DOHH2 (cell line): ENCODE results near the gene PSME2.

Experiments
- H3F3A ChIP-seq: fragments of 200-600 bp; sonication (generic), shearing (Covaris generic); 2 replicates; pipeline ENCODE4 v1.6.0; 2016; ENCODE audit warnings: antibody characterized with exemption, mild to moderate bottlenecking; ENCODE audit not compliant: control insufficient read depth, insufficient read depth
- H3K27ac ChIP-seq: fragments of 200-600 bp; sonication (generic); 2 replicates; pipeline ENCODE4 v1.5.1; 2014; ENCODE audit warnings: low read depth, mild to moderate bottlenecking, low read length, moderate library complexity
- H3K27me3 ChIP-seq: fragments of 200-600 bp; sonication (generic); 2 replicates; pipeline ENCODE4 v1.6.1; 2014; ENCODE audit warnings: mild to moderate bottlenecking, low read length, mixed read lengths; ENCODE audit not compliant: control insufficient read depth
- H3K36me3 ChIP-seq: fragments of 200-600 bp; sonication (generic); 2 replicates; pipeline ENCODE4 v1.6.1; 2014; ENCODE audit warnings: mild to moderate bottlenecking, low read length, moderate library complexity, mixed read lengths; ENCODE audit not compliant: control insufficient read depth
- H3K4me1 ChIP-seq: fragments of 200-600 bp; sonication (generic); 2 replicates; pipeline ENCODE4 v1.6.1; 2014; ENCODE audit warnings: mild to moderate bottlenecking, low read length, mixed read lengths; ENCODE audit not compliant: control insufficient read depth
- H3K4me2 ChIP-seq: fragments of 200-600 bp; sonication (generic); 2 replicates; pipeline ENCODE4 v1.6.0; 2014; ENCODE audit warnings: mild to moderate bottlenecking, low read length, moderate library complexity
- H3K4me3 ChIP-seq: fragments of 200-600 bp; sonication (generic); 2 replicates; pipeline ENCODE4 v1.5.1; 2014; ENCODE audit warnings: mild to moderate bottlenecking, low read length, mixed read lengths
- H3K79me2 ChIP-seq: fragments of 200-600 bp; sonication (generic); 2 replicates; pipeline ENCODE4 v1.6.1; 2014; ENCODE audit warnings: mild to moderate bottlenecking, low read length, mixed read lengths; ENCODE audit not compliant: control insufficient read depth
- H3K9me2 ChIP-seq: fragments of 200-600 bp; sonication (generic); replicated peaks from 2 replicates; pipeline ENCODE4 v1.6.1; 2014; ENCODE audit warnings: mild to moderate bottlenecking, low read length, mixed read lengths; ENCODE audit not compliant: control insufficient read depth
- H3K9me3 ChIP-seq: fragments of 200-600 bp; sonication (generic); 2 replicates; pipeline ENCODE4 v1.6.1; 2014; ENCODE audit warnings: antibody characterized with exemption, low read length, mixed read lengths; ENCODE audit not compliant: control insufficient read depth, insufficient read depth
- H4K20me1 ChIP-seq: fragments of 200-600 bp; sonication (generic); 2 replicates; pipeline ENCODE4 v1.6.0; 2014; ENCODE audit warnings: low read depth, mild to moderate bottlenecking, antibody characterized with exemption, low read length, moderate library complexity; ENCODE audit not compliant: control insufficient read depth, insufficient read depth
- EZH2phosphoT487 ChIP-seq: fragments of 200-600 bp; sonication (generic); IDR thresholded peaks from 2 replicates; pipeline ENCODE4 v1.6.1; 2017; ENCODE audit warnings: borderline replicate concordance, mild to moderate bottlenecking, antibody characterized with exemption, low read length, moderate library complexity, mixed read lengths
- TF ChIP-seq, protein P1 (sequence below): fragments of 200-600 bp; sonication (generic); IDR thresholded peaks from one replicate; pipeline ENCODE4 v1.5.1; 2014; ENCODE audit warnings: antibody characterized with exemption, mild to moderate bottlenecking, low read depth, low read length; ENCODE audit not compliant: poor library complexity, severe bottlenecking

The PSME2 gene

DNA sequence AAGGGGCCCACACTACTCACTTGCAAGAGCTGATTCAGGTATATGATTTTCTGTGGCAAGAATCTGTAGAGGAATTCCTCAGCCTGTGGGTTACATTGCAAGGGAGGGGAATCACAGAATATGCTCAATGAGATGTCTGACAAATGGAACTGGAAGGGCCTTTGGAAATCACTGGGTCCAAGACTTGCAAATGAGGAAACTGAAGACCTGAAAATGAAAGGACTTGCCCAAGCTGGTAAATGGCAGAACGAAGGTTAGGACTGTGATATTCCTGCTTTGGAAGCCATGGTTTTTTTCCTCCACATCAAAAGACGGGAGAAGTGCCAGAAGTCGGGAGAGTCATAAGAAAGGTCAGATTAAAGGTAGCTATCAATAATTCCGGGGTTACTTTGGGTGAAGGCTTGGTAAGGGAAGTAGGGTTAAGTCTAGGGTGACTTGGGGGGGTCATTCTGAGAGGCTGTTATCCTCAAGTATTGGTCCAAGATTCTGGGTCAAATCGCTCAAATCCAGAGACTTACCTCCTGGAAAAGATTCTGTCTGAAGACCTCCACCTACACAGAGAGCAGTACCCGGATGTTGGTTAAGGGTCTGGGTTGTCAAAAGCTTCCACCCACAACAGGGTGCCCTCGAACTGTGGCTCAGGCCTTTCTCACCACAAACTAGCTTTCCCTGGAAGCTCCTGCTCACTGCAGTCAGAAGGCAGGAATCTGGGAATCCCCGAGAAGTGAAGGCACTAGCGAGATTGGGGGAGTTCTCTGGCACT lies 539 bp downstream of the PSME2 start:
- H3K27ac ChIP-seq = peak overlapping the region; percentile 76
- H3F3A ChIP-seq = 0 out of 2 replicates have a peak, but pooled peaks cover 3% of the 10 kb centered on the region
- H4K20me1 ChIP-seq = peaks cover 3% of the 10 kb centered on the region; the same call in 1 of the 2 replicates
- no peaks in the 10 kb centered on the region for H3K27me3 ChIP-seq
- peaks cover 60% of the 10 kb centered on the region for H3K36me3 ChIP-seq
- H3K79me2 ChIP-seq = peaks cover 42% of the 10 kb centered on the region
- no peak for TF ChIP-seq EZH2phosphoT487
- TF ChIP-seq, protein P1, sequence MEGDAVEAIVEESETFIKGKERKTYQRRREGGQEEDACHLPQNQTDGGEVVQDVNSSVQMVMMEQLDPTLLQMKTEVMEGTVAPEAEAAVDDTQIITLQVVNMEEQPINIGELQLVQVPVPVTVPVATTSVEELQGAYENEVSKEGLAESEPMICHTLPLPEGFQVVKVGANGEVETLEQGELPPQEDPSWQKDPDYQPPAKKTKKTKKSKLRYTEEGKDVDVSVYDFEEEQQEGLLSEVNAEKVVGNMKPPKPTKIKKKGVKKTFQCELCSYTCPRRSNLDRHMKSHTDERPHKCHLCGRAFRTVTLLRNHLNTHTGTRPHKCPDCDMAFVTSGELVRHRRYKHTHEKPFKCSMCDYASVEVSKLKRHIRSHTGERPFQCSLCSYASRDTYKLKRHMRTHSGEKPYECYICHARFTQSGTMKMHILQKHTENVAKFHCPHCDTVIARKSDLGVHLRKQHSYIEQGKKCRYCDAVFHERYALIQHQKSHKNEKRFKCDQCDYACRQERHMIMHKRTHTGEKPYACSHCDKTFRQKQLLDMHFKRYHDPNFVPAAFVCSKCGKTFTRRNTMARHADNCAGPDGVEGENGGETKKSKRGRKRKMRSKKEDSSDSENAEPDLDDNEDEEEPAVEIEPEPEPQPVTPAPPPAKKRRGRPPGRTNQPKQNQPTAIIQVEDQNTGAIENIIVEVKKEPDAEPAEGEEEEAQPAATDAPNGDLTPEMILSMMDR = no peak
- H3K4me3 ChIP-seq = peak overlapping the region; percentile 82
- H3K9me3 ChIP-seq = no peaks in the 10 kb centered on the region
- H3K4me2 ChIP-seq = peak overlapping the region; percentile 99
- no peaks in the 10 kb centered on the region for H3K9me2 ChIP-seq
- H3K4me1 ChIP-seq = peaks cover 30% of the 10 kb centered on the region

DNA sequence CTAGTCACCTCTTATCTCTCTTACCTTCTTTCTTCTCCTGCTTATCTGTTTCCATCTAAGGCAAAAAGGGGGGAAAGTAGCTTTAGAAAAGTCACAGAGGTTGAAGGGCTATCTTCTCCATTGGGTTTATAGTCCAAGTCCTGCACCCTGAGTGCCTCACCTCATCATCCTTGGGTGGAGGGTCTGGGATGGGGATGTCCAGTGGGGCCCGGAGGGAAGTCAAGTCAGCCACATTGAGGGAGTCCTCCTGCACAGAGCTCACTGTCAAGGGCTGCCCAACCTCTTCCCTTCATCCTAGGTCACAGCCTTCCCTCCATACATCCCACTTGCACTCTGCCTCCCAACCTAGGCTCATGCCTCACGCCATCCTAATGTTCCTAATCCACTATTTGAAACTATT lies 1.2 kb downstream of the PSME2 start:
- TF ChIP-seq, protein P1 = no peak
- no peak for TF ChIP-seq EZH2phosphoT487
- H4K20me1 ChIP-seq = peaks cover 3% of the 10 kb centered on the region; the same call in 1 of the 2 replicates
- no peaks in the 10 kb centered on the region for H3K9me3 ChIP-seq
- H3F3A ChIP-seq = 0 out of 2 replicates have a peak, but pooled peaks cover 3% of the 10 kb centered on the region
- H3K4me1 ChIP-seq = peaks cover 30% of the 10 kb centered on the region
- no peaks in the 10 kb centered on the region for H3K9me2 ChIP-seq
- H3K27me3 ChIP-seq = no peaks in the 10 kb centered on the region
- H3K36me3 ChIP-seq = peaks cover 58% of the 10 kb centered on the region
- H3K27ac ChIP-seq = no peak overlapping the region
- H3K4me2 ChIP-seq = peak overlapping the region; percentile 99
- peak overlapping the region; percentile 82 for H3K4me3 ChIP-seq
- peaks cover 49% of the 10 kb centered on the region for H3K79me2 ChIP-seq

DNA sequence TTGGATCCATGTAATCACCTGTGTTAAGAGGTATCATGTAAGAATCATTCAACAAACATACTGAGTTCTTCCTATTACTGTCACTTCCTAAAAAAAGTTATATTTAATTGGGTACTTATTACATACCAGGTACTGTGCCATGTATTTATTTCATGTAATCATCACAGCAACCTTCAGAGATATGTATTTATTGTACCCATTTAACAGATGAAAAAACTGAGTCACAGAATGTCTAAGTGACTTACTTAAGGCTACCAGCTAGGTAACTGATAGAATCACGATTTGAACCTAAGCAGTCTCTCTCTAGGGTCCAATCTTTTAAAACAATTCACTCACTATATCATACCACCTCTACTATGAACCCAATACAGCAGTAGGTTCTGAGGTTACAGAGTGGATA lies 2.0 kb downstream of the PSME2 start:
- TF ChIP-seq EZH2phosphoT487 = no peak
- TF ChIP-seq, protein P1 = no peak
- Histone ChIP-seq H3K27me3 (no peaks in the 10 kb centered on the region), H3K79me2 (peaks cover 55% of the 10 kb centered on the region), H3K4me2 (no peak overlapping the region), H3K9me3 (no peaks in the 10 kb centered on the region), H3K27ac (no peak overlapping the region), H3K9me2 (no peaks in the 10 kb centered on the region), H3K4me1 (peaks cover 34% of the 10 kb centered on the region), H3F3A (0 out of 2 replicates have a peak, but pooled peaks cover 3% of the 10 kb centered on the region), H3K36me3 (peaks cover 54% of the 10 kb centered on the region), H4K20me1 (peaks cover 3% of the 10 kb centered on the region; the same call in 1 of the 2 replicates), H3K4me3 (no peak overlapping the region)
